ENCODE data around the gene KNDC1. TPM values are rescaled to one million over a fixed set of nuclear protein-coding genes. Genes with fewer than 3 reads are reported as not detected.

The KNDC1 gene
- total RNA-seq, 6 experiments from 2014 or later: 0.54 to 11.6 (median 8.2) TPM

DNA sequence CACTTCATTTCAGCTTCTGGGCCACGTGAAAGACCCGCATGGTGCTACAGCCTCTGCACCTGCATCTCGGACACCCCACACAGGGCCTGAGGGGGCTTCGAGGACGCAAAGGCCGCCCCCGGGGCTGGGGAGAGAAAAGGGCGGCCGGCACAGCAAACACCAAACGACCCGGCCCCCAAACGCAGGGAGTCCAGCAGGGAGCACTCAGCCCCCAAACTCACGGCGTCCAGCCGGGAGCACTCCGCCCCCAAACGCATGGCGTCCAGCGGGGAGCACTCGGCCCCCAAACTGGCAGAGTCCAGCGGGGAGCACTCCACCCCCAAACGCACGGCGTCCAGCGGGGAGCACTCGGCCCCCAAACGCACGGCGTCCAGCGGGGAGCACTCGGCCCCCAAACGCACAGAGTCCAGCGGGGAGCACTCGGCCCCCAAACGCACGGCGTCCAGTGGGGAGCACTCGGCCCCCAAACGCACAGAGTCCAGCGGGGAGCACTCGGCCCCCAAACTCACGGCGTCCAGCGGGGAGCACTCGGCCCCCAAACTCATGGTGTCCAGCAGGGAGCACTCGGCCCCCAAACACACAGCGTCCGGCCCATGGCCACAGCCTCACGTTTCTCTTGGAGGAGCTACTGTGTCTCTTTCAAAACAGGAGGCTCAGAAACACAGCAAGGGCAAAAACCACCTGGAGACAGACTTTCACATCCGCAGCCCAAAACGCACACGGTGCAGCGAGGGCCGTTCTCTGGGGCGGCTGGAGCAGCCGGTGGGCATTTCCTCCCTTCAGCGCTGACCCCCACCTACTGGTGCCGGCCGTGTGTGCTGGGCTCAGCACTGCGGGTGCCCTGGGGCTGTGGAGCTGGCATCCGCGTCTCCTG lies 43.0 kb downstream of the KNDC1 start:
- no peak for ATAC-seq
- no peaks in the 10 kb centered on the region for H3K36me3 ChIP-seq
- no peaks in the 10 kb centered on the region for H3K4me1 ChIP-seq
- 47% methylated on average over 6 of the region's 62 CpGs for WGBS (ENCODE audit: insufficient coverage, low coverage, low lambda C conversion rate, missing lambda C conversion rate)
- no peak overlapping the region for H3K27ac ChIP-seq
- TF ChIP-seq POLR2A (IDR thresholded peaks at IDR 0.05): no peak
- TF ChIP-seq CTCF (IDR thresholded peaks at IDR 0.05): no peak
- H3K27me3 ChIP-seq: no peaks in the 10 kb centered on the region
- intact Hi-C loops (cut with DNase I): no loop called here
- no peaks in the 10 kb centered on the region for H3K9me3 ChIP-seq
- no peak overlapping the region for H3K4me3 ChIP-seq
- no peak for DNase-seq

DNA sequence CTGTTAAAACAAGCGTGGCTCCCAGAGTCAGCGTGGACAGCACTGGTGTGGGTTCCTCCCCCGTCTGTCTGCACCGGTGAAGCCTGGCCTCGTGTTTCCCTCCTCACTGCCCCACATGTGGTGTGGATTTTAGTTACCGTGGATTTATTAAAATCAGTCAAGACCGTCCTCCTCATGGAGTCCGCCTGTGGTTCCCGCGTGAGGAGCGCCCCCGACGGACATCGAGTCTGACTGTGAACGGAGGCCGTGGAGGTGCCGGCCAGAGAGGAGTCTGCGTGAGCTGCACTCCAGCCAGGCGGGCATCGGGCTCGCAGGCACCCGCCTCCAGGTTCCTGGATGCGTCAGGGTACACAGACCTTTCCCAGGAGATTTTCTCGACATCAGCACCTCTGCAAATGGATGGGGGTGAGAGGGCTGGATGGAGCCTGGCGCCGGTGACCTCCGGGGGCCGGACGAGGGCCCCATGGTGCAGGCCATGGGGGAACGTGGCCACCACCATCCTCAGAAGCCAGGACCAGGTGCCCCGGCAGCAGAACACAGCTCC lies 43.7 kb downstream of the KNDC1 start:
- H3K4me1 ChIP-seq: no peaks in the 10 kb centered on the region
- H3K27ac ChIP-seq: no peak overlapping the region
- H3K4me3 ChIP-seq: no peak overlapping the region
- WGBS (ENCODE audit: insufficient coverage, low coverage, low lambda C conversion rate, missing lambda C conversion rate): 85% methylated on average over 4 of the region's 31 CpGs
- H3K9me3 ChIP-seq: no peaks in the 10 kb centered on the region
- H3K36me3 ChIP-seq: no peaks in the 10 kb centered on the region
- intact Hi-C loops (cut with DNase I): no loop called here
- ATAC-seq: no peak
- TF ChIP-seq POLR2A (IDR thresholded peaks at IDR 0.05): no peak
- TF ChIP-seq CTCF (IDR thresholded peaks at IDR 0.05): no peak
- DNase-seq: no peak
- H3K27me3 ChIP-seq: no peaks in the 10 kb centered on the region

- Histone ChIP-seq H3K9me3 (no peaks in the 10 kb centered on the region), H3K4me1 (no peaks in the 10 kb centered on the region), H3K27me3 (no peaks in the 10 kb centered on the region), H3K4me3 (no peak overlapping the region), H3K36me3 (no peaks in the 10 kb centered on the region), H3K27ac (no peak overlapping the region)
- intact Hi-C loops (cut with DNase I): no loop called here
- ATAC-seq (no peak), DNase-seq (no peak)
- 73% methylated on average over 5 of the region's 38 CpGs for WGBS (ENCODE audit: insufficient coverage, low coverage, low lambda C conversion rate, missing lambda C conversion rate)
- TF ChIP-seq CTCF (IDR thresholded peaks at IDR 0.05): no peak
- TF ChIP-seq POLR2A (IDR thresholded peaks at IDR 0.05): no peak
Observed at GRCh38 chr10:133204226-133205015, 44.4 kb downstream of the KNDC1 start.

- intact Hi-C loops (cut with DNase I): no loop called here
- no peak for ATAC-seq
Observed at GRCh38 chr10:133205146-133205545, 45.1 kb downstream of the KNDC1 start.

More at GRCh38 chr10:133205146-133205545, 45.1 kb downstream of the KNDC1 start:
- no peaks in the 10 kb centered on the region for H3K27me3 ChIP-seq
- H3K9me3 ChIP-seq: no peaks in the 10 kb centered on the region
- no peak overlapping the region for H3K4me3 ChIP-seq
- no peaks in the 10 kb centered on the region for H3K4me1 ChIP-seq
- DNase-seq: no peak
- no peak overlapping the region for H3K27ac ChIP-seq
- TF ChIP-seq CTCF (IDR thresholded peaks at IDR 0.05) (no peak), POLR2A (IDR thresholded peaks at IDR 0.05) (no peak)
- no CpG with 5 or more reads among the region's 23 CpGs for WGBS (ENCODE audit: insufficient coverage, low coverage, low lambda C conversion rate, missing lambda C conversion rate)
- no peaks in the 10 kb centered on the region for H3K36me3 ChIP-seq

All from right lobe of liver (tissue), 6 donors.